Gastrocnemius medialis (tissue), 4 donors: ENCODE measurements around the gene AKAP11.

Source experiments
- CTCF ChIP-seq, 5 experiments: fragments of 450-650 bp in 3 of 5; fragments of 200-600 bp in 2 of 5; sonication (generic) in 2 of 5; IDR thresholded peaks in 4 of 5; conservative IDR thresholded peaks in 1 of 5; 1 replicate in 4 of 5; 2 replicates in 1 of 5; pipeline ENCODE4 v1.5.1; 2016 to 2019; ENCODE audit warnings: antibody characterized with exemption in 5 of 5, mild to moderate bottlenecking in 3 of 5, moderate library complexity in 3 of 5
- POLR2A ChIP-seq, 2 donors: fragments of 450-650 bp; IDR thresholded peaks; one replicate each; pipeline ENCODE4 v1.6.1; 2017; ENCODE audit warnings: antibody characterized with exemption in 2 of 2, mild to moderate bottlenecking in 2 of 2, moderate library complexity in 2 of 2

- TF ChIP-seq CTCF (IDR thresholded peaks at IDR 0.05 in 4 of 5, conservative IDR thresholded peaks at IDR 0.05 in 1 of 5): no peak
- no peak for TF ChIP-seq POLR2A (IDR thresholded peaks at IDR 0.05)
Observed at GRCh38 chr13:42334329-42334706, 62.4 kb downstream of the AKAP11 start.
